Subcutaneous abdominal adipose tissue (tissue), 5 donors: Measurements from ENCODE around the gene EFCAB10.

Experiments
- H3K27ac ChIP-seq: one replicate; pipeline ENCODE4 v1.7.0; 2013; ENCODE audit warnings: low read depth, mild to moderate bottlenecking, inconsistent platforms, low read length, moderate library complexity
- H3K27me3 ChIP-seq, 5 donors: one replicate each; pipeline ENCODE4 v1.7.0; 2013; ENCODE audit warnings: low read length in 5 of 5, inconsistent platforms in 1 of 5; ENCODE audit not compliant: control insufficient read depth in 5 of 5, insufficient read depth in 4 of 5
- H3K36me3 ChIP-seq, 5 donors: one replicate each; pipeline ENCODE4 v1.7.0; 2013; ENCODE audit warnings: low read length in 5 of 5; ENCODE audit not compliant: control insufficient read depth in 5 of 5, insufficient read depth in 5 of 5
- H3K4me1 ChIP-seq, 5 donors: one replicate each; pipeline ENCODE4 v1.7.0; 2013; ENCODE audit warnings: low read length in 5 of 5, mild to moderate bottlenecking in 3 of 5, moderate library complexity in 1 of 5; ENCODE audit not compliant: control insufficient read depth in 5 of 5, insufficient read depth in 5 of 5
- H3K4me3 ChIP-seq, 5 donors: one replicate each; pipeline ENCODE4 v1.7.0; 2013; ENCODE audit warnings: low read length in 5 of 5, low read depth in 1 of 5
- H3K9ac ChIP-seq, 5 donors: one replicate each; pipeline ENCODE4 v1.7.0; 2013; ENCODE audit warnings: low read length in 5 of 5, mild to moderate bottlenecking in 4 of 5, moderate library complexity in 3 of 5
- H3K9me3 ChIP-seq, 5 donors: one replicate each; pipeline ENCODE4 v1.7.0; 2013; ENCODE audit warnings: low read length in 5 of 5; ENCODE audit not compliant: control insufficient read depth in 5 of 5
- donor health status: healthy.
- donor health status: healthy.
- donor health status: healthy.
- donor health status: healthy.
- donor health status: healthy.

The EFCAB10 gene

DNA sequence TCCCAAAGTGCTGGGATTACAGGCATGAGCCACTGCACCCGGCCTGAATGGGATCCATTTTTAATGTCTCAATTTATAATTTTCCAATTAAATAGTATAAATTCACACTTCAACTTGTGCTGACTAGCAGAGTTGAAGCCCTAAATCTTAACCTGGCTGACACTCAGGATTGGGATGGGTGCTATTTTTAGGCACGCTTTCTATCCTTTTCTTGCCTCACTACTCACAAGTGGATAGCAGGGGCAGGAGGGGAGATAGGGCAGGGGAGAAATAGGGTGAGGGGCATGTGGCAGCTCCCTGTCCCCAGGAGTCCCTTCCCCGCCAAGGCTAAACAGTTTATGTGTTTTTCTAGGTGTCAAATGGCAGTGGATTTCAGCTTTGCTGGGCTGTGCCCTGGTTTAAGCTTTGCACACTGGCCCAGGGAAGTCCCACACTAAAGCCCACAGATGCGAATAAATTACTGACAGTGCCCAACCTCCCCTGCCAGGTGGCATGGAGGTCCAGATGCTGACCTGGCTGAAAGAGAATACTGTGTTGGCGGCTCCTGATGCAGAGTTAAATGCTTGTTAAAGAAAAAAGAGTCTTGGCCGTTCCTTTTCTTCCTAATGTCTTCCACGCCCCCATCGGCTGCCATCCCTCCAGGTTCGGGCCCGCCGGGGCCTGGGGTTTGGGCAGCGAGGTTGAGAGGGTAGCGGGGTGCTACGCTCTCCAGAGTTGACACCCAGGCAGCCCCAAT lies 36.2 kb upstream of the EFCAB10 start:
- no peaks in the 10 kb centered on the region for H3K27me3 ChIP-seq
- H3K9me3 ChIP-seq = no peaks in the 10 kb centered on the region
- H3K9ac ChIP-seq = no peak overlapping the region
- peaks cover 3 to 83% (median 52%) of the 10 kb centered on the region in 5 donors for H3K36me3 ChIP-seq
- H3K27ac ChIP-seq = no peak overlapping the region
- peaks cover 0 to 8% (median 5%) of the 10 kb centered on the region in 5 donors for H3K4me1 ChIP-seq
- no peak overlapping the region for H3K4me3 ChIP-seq

DNA sequence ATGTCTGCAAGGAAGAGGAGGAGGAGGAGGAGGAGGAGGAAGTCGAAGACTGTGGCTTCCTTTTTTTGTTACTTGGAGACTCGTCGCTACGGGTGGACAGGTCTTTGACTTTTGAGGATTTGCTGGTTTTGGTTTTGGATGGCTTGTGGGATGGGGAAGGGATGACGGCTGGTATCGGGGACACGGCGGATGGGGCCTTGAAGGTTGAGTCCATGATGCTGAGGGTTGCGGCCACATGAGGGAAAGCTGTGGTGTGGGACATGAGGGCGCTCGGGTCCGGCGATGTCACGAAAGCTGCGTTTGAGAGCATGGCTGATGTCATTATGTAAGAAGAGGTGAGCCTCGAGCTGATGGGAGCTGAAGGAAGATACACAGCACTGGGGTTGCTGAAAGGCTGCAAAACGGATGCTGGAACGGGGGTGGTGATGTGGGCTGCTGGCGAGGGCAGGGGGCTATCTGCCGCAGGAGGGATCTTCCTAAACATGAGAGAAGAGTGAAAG lies 33.1 kb upstream of the EFCAB10 start:
- H3K36me3 ChIP-seq = peaks cover 0 to 63% (median 46%) of the 10 kb centered on the region in 5 donors
- H3K9ac ChIP-seq = no peak overlapping the region
- no peak overlapping the region for H3K27ac ChIP-seq
- no peaks in the 10 kb centered on the region for H3K4me1 ChIP-seq
- H3K27me3 ChIP-seq = no peaks in the 10 kb centered on the region
- no peak overlapping the region for H3K4me3 ChIP-seq
- H3K9me3 ChIP-seq = no peaks in the 10 kb centered on the region

DNA sequence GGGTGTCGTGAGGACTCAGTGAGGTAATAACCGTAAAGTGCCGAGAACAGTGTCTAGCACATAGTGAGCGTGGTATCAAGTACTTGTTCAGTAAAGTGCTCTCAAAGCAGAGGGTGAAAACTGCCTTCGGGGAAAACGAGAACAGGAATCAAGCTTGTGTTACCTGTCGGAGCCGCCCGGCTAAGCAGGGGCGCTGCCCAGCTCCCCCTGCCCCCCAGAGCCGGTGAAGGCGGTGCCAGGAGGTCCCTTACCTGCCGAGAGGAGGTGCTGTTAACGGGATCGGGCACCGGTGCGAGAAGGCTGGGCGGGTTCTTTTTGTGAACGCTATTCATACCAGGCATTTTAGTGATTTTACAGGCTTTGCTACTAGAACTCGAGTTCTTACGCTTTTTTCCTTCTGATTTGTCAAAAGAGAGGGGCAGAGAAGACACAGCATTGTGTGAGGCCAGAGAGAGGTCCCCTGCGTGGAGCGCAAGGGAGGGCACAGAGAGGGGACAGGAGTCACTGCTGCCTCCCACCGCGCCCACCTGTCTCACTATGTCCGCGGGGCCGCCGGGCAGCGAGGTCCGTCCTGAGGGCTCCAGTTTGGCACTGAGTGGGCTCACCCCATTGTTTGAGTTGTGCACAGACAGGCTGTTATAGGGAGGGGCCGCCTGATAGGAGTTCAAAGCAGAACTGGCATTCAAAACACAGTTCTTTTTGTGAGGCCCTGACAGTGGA lies 32.5 kb upstream of the EFCAB10 start:
- no peaks in the 10 kb centered on the region for H3K27me3 ChIP-seq
- peaks cover 0 to 63% (median 46%) of the 10 kb centered on the region in 5 donors for H3K36me3 ChIP-seq
- H3K9ac ChIP-seq = no peak overlapping the region
- H3K4me3 ChIP-seq = no peak overlapping the region
- H3K9me3 ChIP-seq = no peaks in the 10 kb centered on the region
- H3K4me1 ChIP-seq = no peaks in the 10 kb centered on the region
- H3K27ac ChIP-seq = no peak overlapping the region

DNA sequence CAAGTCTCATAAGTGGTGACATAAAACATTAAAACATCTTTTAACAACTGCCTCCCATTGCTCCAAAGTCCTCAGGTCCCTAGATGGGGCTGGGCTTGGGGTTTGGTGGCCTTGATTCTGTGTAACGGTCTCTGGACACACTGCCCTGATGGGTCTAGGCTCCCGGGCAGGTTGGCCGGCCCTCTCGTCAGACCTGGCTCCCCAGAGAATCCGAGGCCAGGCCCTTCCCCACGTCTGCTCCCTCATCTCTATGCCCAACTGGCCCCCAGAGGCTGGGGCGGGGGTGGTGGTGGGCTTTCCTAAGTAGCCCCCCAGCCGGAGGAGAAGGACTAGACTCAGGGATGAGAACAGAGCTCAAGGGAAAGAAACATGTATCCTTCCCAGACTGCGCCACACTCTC lies 31.5 kb upstream of the EFCAB10 start:
- H3K27ac ChIP-seq = no peak overlapping the region
- no peak overlapping the region for H3K9ac ChIP-seq
- H3K4me1 ChIP-seq = no peaks in the 10 kb centered on the region
- peaks cover 0 to 53% (median 38%) of the 10 kb centered on the region in 5 donors for H3K36me3 ChIP-seq
- no peaks in the 10 kb centered on the region for H3K27me3 ChIP-seq
- no peaks in the 10 kb centered on the region for H3K9me3 ChIP-seq
- no peak overlapping the region for H3K4me3 ChIP-seq

DNA sequence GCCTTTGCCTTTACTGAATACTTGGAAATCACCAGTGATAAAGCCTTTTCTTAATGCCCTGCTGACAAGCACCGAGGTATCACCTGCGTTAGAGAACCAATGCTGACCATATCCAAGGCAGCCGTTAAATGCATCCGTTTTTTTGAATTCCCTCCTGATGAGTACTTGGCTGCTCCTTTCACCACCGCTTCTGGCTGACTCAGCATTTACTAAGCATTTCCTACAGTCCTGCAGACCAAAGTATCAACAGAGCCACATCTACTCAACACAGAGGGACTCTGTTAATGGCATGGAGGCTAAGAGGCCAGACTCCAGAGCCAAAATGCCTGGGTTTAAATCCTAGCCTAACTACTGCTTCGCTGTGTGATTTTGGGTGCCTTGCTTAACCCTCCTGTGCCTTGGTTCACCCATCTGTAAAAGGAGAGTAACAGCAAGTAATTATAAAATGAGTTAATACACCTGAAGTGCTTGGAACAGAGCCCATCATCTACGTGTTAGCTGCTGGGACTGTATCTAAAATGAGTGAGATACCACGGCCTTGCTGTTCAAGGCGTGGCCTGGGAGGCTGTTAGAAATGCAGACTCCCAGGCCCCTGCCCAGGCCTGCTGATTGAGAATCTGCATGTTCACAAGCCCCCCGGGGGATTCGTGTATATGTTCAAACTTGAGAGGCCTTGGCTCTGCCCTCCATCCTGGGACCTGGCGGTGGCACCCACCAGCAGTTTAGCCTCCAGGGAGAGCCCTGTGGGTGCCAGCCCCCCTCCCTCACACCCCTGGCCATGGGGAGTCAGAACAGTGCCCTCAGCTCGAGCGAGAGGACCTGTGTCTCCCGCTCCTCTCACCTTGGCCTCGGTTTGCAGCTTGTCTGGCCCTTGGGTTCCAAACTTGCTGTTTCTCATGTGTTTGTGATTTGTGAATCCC lies 30.8 kb upstream of the EFCAB10 start:
- no peak overlapping the region for H3K4me3 ChIP-seq
- no peak overlapping the region for H3K9ac ChIP-seq
- H3K9me3 ChIP-seq = no peaks in the 10 kb centered on the region
- H3K36me3 ChIP-seq = peaks cover 0 to 50% (median 35%) of the 10 kb centered on the region in 5 donors
- H3K4me1 ChIP-seq = no peaks in the 10 kb centered on the region
- no peaks in the 10 kb centered on the region for H3K27me3 ChIP-seq
- H3K27ac ChIP-seq = no peak overlapping the region

DNA sequence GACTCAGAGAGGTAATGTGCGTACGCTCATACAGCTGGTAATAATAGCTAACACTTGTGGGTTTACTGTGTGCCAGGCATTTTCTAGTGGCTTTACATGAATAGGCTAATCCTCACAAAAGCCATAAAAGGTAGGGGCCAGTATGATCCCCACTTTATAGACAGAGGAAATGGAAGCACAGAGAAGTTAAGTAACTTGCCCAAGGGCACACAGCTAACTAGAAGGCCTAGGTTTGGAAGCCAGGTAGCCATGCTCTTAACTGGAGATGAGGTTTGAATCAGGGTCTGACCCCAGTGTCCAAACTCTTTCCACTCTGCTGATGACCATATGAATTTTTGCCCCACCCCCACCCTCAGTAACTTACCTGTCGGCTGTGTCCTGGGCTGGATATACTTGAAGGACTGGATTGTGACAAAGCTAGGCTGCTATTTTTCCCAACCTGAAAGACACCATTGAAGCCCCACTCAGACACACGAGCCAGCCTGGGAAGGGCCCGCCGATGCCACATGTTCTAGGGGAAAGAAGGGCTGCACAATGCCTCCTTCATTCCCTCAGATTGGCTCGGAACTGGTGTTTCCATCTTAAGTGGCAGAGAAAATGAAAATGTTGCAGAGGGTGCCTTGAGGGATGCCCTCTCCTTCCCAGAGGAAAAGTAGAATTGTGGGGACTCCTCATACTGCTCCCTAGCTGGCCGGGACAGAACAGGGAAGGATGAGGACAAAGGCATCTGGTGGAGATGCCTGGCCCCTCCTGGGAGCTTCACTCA lies 29.1 kb upstream of the EFCAB10 start:
- no peaks in the 10 kb centered on the region for H3K4me1 ChIP-seq
- H3K4me3 ChIP-seq = no peak overlapping the region
- H3K27me3 ChIP-seq = no peaks in the 10 kb centered on the region
- no peak overlapping the region for H3K9ac ChIP-seq
- H3K36me3 ChIP-seq = peaks cover 0 to 39% (median 23%) of the 10 kb centered on the region in 5 donors
- H3K9me3 ChIP-seq = no peaks in the 10 kb centered on the region
- no peak overlapping the region for H3K27ac ChIP-seq

GRCh38 chr7:105602325-105603305 lies 21.3 kb upstream of the EFCAB10 start:
- H3K36me3 ChIP-seq = peaks cover 0 to 9% (median 0%) of the 10 kb centered on the region in 5 donors
- H3K4me3 ChIP-seq = no peak overlapping the region
- peaks cover 0 to 7% (median 6%) of the 10 kb centered on the region in 5 donors for H3K4me1 ChIP-seq

DNA sequence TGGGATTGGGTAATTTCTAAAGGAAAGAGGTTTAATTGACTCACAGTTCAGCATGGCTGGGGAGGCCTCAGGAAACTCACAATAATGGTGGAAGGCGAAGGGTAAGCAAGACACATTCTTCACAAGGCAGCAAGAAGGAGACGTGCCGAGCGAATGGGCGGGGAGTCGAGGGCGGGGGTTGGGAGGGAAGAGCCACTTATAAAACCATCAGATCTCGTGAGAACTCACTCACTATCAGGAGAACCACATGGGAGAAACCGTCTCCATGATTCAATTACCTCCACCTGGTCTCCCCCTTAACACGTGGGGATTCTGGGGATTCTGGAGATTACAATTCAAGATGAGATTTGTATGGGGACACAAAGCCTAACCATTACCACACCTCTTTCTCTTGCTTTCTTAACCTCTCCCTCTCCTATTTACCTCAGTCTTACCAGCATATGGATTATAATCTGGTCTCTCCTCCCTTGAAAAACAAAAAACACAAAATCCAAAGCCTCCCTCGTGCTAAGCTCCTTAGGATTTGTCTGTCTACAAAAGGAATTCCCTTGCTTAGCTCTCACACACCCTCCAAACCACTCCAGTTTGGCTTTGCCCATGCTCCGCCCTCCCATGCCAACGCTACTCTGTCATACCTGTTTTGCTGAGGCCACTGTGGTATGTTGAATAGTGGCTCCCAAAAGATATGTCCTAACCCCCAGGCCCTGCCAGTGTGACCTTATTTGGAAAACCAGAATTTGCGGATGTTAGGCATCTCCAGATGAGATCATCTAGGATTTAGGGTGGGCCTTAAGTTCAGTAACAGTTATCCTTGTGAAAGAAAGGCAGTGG lies 19.6 kb upstream of the EFCAB10 start:
- peaks cover 0 to 4% (median 0%) of the 10 kb centered on the region in 5 donors for H3K36me3 ChIP-seq
- no peak overlapping the region for H3K27ac ChIP-seq
- peaks cover 0 to 7% (median 6%) of the 10 kb centered on the region in 5 donors for H3K4me1 ChIP-seq
- H3K9me3 ChIP-seq = no peaks in the 10 kb centered on the region
- H3K4me3 ChIP-seq = no peak overlapping the region
- peaks cover 0 to 5% (median 0%) of the 10 kb centered on the region in 5 donors for H3K27me3 ChIP-seq
- H3K9ac ChIP-seq = no peak overlapping the region

More at GRCh38 chr7:105602325-105603305, 21.3 kb upstream of the EFCAB10 start:
- Histone ChIP-seq H3K27ac (no peak overlapping the region), H3K9me3 (no peaks in the 10 kb centered on the region), H3K27me3 (peaks cover 0 to 5% (median 0%) of the 10 kb centered on the region in 5 donors), H3K9ac (no peak overlapping the region)
